ENCODE results near the gene CDYL2.
"Not testable (repeated sequence)": the region's sequence is repeated elsewhere in the genome, so short reads cannot be mapped to it uniquely, and the experiment has no call there.

CDYL2 gene

DNA sequence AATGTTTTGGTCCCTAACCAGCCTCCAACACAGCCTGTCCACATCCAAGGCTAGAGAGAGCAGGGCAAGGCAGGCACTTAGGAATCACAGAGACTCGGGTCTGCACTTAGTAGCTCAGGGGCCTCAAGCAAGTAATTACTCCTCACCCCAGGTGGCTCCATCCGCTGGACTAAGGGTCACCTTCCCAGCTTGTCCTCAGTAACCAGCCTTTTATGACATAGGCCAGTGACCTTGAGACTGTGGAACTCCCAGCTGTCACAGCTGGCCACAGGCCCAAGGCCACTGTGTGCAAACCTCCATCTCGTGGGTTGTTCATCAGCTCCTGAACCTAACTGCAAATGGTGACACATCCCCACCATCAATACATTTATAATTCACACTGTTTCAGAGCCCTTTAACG lies 68.6 kb downstream of the CDYL2 start (continued):
- no peak for TF ChIP-seq ISL1 (CRISPR knock-in tag; IDR thresholded peaks at IDR 0.05)
- no peak for TF ChIP-seq PPARA (CRISPR knock-in tag; IDR thresholded peaks at IDR 0.05; ENCODE audit: borderline replicate concordance)
- no peak for TF ChIP-seq OSR1 (CRISPR knock-in tag; IDR thresholded peaks at IDR 0.05)

GRCh38 chr16:80733407-80733806 lies 71.0 kb downstream of the CDYL2 start:
- no peak for ATAC-seq
- TF ChIP-seq RARB (CRISPR knock-in tag; IDR thresholded peaks at IDR 0.05) (no peak), CREB5 (CRISPR knock-in tag; IDR thresholded peaks at IDR 0.05; ENCODE audit: low read depth) (no peak), TCF4 (CRISPR knock-in tag; IDR thresholded peaks at IDR 0.05; ENCODE audit: borderline replicate concordance) (no peak), TSHZ2 (CRISPR knock-in tag; IDR thresholded peaks at IDR 0.05) (no peak), CSDC2 (CRISPR knock-in tag; IDR thresholded peaks at IDR 0.05) (no peak), ISL1 (CRISPR knock-in tag; IDR thresholded peaks at IDR 0.05) (no peak), ZNF565 (CRISPR knock-in tag; conservative IDR thresholded peaks at IDR 0.05; ENCODE audit: low read depth) (no peak), ZFP3 (CRISPR knock-in tag; IDR thresholded peaks at IDR 0.05) (no peak), ZC3H10 (CRISPR knock-in tag; IDR thresholded peaks at IDR 0.05) (no peak), ESRRG (CRISPR knock-in tag; IDR thresholded peaks at IDR 0.05) (no peak)
- TF ChIP-seq, protein P1, sequence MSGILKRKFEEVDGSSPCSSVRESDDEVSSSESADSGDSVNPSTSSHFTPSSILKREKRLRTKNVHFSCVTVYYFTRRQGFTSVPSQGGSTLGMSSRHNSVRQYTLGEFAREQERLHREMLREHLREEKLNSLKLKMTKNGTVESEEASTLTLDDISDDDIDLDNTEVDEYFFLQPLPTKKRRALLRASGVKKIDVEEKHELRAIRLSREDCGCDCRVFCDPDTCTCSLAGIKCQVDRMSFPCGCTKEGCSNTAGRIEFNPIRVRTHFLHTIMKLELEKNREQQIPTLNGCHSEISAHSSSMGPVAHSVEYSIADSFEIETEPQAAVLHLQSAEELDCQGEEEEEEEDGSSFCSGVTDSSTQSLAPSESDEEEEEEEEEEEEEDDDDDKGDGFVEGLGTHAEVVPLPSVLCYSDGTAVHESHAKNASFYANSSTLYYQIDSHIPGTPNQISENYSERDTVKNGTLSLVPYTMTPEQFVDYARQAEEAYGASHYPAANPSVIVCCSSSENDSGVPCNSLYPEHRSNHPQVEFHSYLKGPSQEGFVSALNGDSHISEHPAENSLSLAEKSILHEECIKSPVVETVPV (CRISPR knock-in tag; IDR thresholded peaks at IDR 0.05): no peak
- TF ChIP-seq, protein P2, sequence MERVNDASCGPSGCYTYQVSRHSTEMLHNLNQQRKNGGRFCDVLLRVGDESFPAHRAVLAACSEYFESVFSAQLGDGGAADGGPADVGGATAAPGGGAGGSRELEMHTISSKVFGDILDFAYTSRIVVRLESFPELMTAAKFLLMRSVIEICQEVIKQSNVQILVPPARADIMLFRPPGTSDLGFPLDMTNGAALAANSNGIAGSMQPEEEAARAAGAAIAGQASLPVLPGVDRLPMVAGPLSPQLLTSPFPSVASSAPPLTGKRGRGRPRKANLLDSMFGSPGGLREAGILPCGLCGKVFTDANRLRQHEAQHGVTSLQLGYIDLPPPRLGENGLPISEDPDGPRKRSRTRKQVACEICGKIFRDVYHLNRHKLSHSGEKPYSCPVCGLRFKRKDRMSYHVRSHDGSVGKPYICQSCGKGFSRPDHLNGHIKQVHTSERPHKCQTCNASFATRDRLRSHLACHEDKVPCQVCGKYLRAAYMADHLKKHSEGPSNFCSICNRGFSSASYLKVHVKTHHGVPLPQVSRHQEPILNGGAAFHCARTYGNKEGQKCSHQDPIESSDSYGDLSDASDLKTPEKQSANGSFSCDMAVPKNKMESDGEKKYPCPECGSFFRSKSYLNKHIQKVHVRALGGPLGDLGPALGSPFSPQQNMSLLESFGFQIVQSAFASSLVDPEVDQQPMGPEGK (CRISPR knock-in tag; IDR thresholded peaks at IDR 0.05; ENCODE audit: borderline replicate concordance): no peak
- TF ChIP-seq, protein P3, sequence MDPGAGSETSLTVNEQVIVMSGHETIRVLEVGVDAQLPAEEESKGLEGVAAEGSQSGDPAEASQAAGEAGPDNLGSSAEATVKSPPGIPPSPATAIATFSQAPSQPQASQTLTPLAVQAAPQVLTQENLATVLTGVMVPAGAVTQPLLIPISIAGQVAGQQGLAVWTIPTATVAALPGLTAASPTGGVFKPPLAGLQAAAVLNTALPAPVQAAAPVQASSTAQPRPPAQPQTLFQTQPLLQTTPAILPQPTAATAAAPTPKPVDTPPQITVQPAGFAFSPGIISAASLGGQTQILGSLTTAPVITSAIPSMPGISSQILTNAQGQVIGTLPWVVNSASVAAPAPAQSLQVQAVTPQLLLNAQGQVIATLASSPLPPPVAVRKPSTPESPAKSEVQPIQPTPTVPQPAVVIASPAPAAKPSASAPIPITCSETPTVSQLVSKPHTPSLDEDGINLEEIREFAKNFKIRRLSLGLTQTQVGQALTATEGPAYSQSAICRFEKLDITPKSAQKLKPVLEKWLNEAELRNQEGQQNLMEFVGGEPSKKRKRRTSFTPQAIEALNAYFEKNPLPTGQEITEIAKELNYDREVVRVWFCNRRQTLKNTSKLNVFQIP (CRISPR knock-in tag; IDR thresholded peaks at IDR 0.05; ENCODE audit: borderline replicate concordance, low read depth): no peak

- TF ChIP-seq CSDC2 (CRISPR knock-in tag; IDR thresholded peaks at IDR 0.05) (no peak), ARNTL (CRISPR knock-in tag; IDR thresholded peaks at IDR 0.05; ENCODE audit: borderline replicate concordance, low read depth) (no peak), ZNF565 (CRISPR knock-in tag; conservative IDR thresholded peaks at IDR 0.05; ENCODE audit: low read depth) (no peak)
- TF ChIP-seq, protein P3 (CRISPR knock-in tag; IDR thresholded peaks at IDR 0.05; ENCODE audit: borderline replicate concordance, low read depth): no peak
- no peak for ATAC-seq
These were observed 72.5 kb downstream of the CDYL2 start for GRCh38 chr16:80731915-80732314.

DNA sequence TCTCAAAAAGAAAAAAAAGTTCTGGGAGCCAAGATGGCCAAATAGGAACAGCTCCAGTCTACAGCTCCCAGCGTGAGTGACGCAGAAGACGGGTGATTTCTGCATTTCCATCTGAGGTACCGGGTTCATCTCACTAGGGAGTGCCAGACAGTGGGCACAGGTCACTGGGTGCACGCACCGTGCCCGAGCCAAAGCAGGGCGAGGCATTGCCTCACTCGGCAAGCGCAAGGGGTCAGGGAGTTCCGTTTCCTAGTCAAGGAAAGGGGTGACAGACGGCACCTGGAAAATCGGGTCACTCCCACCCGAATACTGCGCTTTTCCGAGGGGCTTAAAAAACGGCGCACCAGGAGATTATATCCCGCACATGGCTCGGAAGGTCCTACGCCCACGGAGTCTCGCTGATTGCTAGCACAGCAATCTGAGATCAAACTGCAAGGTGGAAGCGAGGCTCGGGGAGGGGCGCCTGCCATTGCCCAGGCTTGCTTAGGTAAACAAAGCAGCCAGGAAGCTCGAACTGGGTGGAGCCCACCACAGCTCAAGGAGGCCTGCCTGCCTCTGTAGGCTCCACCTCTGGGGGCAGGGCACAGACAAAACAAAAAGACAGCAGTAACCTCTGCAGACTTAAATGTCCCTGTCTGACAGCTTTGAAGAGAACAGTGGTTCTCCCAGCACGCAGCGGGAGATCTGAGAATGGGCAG lies 77.2 kb downstream of the CDYL2 start:
- not testable (repeated sequence) for ATAC-seq

All from SK-N-SH treated with all-trans-retinoic acid at 6 μM for 48 hours (cell line).